Stimulated activated CD4-positive, alpha-beta T cell treated with anti-CD3 and anti-CD28 coated beads, Interleukin-1b, Interleukin-23, amount 100 ng/mL, for 48 hours (primary cell): Measurements from ENCODE around the gene KRI1.
"Not testable (repeated sequence)": the region's sequence is repeated elsewhere in the genome, so short reads cannot be mapped to it uniquely, and the experiment has no call there.

Experiments
- DNase-seq: peaks from one replicate; pipeline ENCODE4 v3.0.0-alpha.2; 2020

Gene KRI1

DNA sequence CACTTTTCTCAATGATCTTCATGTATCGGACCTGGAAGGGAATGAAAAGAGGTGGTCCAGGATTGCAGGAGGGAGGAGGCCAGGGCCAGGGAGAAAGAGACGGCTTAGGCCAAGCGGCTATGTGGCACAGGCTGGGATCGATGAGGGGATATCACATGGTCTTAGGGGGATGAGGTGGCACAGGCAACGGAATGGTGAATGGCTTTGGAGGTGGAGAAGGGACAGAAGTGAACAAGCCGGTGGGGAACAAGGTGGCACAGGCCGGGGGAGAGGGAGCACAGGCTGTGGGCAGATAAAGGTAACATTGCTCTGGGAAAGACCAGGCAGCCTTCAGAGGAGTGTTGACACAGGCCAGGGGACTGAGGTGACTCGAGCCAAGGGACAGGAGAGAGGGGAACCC lies 8.7 kb upstream of the KRI1 start:
- DNase-seq, result no peak

DNA sequence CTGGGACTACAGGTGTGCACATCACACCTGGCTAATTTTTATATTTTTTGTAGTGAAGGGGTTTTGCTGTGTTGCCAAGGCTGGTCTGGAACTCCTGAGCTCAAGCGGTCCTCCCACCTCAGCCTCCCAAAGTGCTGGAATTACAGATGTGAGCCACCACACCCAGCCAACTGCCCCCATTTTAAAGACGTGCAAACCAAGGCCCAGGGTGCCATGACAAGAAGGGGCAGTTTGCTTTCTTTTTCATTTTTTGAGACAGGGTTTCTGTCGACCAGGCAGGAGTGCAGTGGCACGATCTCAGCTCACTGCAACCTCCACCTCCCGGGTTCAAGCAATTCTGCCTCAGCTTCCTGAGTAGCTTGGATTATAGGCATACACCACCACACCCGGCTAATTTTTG lies 8.0 kb upstream of the KRI1 start:
- not testable (repeated sequence) for DNase-seq

DNA sequence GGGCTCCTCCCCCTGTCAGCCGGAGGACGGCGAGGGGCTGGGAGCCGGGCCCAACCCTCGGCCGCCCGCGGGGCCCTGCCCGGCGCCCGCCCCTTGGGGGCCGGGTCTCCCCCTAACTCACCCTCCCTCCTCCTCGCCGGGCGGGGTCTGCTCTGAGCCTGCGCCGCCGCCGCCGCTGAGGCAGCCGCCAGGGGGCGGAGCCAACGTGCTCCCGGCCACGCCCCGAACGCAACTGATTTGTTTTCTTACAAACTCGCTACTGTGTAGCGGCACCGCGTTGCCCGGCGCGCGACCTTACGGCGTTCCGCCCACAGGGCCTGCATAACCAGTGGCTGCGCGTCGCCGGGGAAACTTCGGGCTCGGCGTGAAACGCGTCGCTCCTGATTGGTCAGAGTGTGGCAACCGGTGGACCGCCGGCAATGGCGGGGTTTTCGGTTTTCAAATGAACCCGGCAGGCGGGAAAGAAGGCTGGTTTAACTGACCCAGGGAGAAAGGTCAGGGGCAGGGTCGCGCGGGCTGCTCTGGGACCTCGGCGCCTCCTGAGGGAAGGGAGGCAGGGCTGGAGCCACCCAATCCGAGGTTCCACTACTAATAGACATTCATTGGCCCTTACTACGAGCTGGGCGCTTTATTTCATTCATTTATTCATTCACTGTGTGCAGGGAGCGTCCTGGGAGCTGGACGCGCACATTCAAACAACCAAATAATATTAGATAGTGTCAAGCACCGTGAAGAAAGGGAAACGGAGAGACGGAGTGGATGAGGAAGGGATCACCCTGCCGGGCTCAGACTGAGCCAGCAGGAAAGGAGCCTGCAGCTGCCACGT lies 3.2 kb upstream of the KRI1 start, which contains the start of gene CDKN2D:
Gene CDKN2D (minus strand): TSS at position 154 of the 826 bp plus-strand sequence. CDS start 326 bp downstream, outside the sequence.
- DNase-seq, result peak; percentile 100

DNA sequence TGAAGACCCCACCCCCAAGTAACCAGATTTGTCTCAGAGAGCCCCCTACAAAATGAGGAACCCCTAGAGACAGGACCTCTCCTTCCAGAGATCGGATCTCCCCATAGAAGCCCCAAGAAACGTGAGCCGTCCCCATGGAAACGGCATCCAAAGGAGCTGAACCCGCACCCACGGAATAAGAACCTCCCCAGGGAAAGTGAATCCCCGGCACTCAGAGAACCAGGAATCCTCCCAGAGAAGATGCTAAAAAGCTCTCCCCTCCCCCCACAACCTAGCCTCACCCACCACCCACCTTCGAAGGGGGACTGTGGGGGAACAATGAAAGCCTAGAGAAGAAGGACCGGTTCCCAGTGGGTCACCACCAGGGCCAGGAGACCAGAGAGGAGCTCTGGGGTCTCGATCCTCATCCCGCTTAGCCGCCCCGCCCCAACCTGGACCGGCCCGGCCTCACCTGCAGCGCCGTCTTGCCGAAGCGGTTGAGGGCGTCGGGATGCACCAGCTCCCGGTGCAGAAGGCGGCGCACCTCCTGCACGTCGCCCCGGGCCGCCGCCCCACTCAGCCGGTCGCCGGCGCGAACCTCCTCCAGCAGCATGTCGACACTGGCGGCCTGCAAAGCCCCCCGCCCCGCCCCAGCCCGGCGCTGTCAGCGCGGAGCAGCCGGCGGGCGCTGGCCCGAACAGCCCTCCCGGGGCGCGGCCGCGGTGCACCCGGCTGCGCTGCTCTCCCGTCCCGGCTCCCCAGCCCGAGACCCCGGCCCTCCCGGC lies 2.4 kb upstream of the KRI1 start:
- peak; percentile 73 for DNase-seq

DNA sequence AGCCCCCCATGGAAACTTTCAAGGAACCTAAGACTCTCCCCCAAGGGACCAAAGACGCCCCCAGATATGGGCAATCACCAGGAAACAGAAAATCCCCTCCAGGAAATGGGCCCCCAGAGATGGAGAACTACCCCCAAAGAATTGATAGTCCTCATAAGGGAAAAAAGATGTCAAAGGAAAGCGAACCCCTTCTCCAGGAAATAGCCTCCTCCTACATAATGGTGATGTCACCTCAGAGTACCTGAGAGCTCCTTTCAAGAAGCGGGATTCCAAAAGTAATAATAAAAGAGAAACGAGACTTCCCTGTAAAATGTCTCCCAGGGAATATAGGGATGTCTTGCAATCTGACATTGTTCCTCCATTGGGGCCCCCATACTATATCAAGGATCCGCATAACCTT lies 1.8 kb upstream of the KRI1 start:
- no peak for DNase-seq

DNA sequence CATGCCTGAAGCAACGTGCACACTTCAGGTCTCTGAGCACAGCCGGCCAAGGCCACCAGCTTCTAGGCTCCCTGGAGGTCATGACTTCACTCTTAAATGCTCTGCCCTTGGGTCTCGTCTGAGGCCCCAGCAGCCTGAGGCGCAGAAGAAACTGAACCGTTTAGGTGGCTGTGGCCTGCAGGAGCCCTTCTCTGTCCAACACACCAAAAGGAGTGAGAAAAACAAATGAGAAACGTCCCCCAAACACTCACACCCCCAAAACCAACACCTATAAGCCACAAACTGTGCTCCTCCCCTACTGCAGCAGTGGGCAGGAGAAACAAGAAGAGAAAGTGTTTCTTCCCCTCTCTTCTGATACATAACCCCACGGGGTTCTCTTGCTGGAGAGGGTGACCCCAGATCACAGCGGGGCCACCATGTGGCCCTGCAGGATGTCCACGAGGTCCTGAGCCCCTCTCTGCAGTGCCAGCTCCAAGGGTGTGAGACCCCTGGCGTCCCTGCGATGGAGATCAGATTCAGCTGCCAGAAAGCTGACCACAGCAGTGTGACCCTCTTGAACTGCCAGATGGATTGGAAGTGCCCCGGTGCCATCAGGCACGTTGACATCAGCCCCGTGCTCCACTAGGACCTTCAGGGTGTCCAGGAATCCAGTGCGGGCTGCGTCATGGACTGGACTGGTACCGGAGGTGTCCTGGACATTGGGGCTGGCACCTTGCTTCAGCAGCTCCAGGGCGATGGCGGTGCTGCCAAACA lies 1.0 kb upstream of the KRI1 start:
- DNase-seq, result peak; percentile 68

DNA sequence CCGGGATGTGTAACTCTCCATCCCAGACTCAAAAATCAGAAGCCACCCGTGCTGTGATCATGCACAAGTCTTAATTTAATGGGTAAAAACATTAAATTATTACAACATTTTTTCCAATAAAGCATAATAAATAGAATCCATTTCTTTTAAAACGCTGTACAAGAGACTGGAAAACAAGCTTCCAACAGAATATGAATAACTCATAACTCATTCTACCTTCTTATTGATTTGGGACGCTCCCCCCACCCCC lies 523 bp upstream of the KRI1 start:
- no peak for DNase-seq

DNA sequence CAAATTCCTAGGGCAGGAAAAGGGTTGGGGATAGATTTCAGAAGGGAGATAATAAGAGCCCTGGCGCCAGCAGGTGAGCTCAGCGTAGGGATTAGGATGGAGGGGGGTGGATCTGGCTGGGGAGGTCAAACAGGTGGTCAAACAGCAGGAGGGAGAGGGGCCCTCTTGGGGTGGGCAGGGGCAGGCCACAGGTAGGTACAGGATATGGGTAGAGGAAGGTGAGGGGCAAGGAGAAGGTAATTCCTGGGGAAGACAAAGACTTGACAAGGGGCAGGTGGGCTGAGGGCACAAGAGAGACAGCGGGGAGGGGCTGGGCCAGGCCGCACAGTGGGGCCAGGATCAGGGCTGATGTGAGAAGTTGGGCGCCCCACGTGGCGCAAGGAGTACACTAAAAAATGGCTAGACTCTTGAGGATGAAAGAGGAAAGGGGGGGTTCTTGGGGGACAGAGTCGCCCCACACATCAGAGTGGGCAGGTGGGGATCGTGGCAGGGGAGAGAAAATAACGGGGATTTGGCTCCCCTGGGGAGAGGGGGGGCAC lies 713 bp downstream of the KRI1 start:
- DNase-seq, result peak; percentile 61

DNA sequence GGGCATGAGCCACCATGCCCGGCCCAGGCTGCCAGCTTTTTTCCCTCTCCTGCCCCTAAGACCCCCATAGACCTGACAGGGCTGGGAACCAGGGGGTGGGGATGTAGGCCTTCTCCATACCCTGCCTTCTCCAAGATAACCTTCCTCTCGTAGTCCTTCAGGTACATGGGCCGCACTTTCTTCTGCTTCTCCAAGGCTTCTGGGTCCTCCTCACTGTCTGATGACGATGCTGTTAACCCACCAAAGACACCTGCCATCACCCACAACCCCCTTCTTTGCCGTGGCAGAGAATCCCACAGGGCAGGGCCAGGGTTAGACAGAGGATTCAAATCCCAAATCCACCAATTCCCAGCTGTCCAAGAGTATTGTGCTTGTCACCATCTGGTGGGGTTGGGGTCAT lies 3.2 kb downstream of the KRI1 start:
- DNase-seq, result no peak

DNA sequence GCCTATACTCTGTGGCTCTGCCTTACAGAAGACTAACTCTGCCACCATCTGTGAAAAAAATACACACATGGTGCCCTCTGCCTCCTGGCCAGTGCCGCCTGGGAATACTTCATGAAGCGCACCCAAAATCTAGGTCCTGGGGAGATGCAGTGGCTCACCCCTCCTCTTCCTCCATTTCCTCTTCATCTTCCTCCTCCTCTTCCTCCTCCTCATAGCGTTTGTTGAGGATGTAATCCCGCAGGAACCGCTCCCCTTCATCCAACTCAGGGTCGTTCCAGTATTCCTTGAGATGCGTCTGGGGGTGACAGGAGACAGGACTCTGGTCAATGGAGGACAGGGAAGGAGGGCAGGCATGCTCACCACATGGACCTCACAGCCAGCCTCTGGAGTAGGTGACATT lies 5.7 kb downstream of the KRI1 start:
- no peak for DNase-seq

DNA sequence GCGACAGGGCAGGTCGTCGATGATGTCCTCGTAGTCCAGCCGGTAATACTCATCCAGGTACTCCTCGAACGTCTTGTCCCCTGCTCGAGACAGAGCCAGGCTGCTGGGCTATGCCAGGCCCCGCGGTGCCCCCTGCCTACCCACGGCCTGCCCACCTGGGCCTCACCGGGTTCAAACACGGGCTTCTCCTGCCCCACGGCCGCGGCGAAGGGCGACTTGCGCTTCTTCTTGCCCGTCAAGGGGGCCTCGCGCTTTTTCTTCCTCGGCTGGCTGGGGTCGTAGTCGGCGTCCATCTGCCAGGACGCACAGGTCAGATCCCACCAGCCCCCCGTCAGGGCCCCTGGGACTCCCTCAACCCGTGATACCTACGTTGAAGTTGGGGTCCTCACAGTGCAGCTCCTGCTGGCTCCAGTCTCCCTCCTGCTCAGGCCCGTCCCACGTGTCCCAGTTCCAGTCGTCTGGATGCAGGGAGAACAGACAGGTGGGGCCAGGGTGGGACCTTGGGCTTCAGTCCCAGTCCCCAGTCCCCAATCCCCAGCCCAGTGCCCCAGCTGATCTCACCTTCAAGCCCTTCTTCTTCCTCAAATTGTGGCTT lies 8.1 kb downstream of the KRI1 start:
- DNase-seq, result no peak

DNA sequence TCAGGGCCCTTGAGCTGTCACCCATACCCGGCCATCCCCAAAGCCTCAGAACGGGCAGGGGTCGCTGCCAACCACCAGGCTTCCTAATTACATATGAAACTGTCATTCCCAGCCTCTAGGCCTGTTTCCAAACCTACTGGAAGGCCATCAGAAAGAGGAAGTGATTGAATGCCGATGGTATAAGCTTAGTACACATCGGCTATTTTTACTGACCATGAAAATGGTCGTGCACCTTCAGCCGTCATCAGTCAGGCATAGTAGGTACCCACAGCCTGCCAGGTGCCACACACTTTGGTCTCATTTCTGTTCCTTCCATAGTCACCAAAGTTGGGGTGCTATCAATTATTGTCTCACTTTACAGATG lies 10.2 kb downstream of the KRI1 start:
- DNase-seq, result no peak

DNA sequence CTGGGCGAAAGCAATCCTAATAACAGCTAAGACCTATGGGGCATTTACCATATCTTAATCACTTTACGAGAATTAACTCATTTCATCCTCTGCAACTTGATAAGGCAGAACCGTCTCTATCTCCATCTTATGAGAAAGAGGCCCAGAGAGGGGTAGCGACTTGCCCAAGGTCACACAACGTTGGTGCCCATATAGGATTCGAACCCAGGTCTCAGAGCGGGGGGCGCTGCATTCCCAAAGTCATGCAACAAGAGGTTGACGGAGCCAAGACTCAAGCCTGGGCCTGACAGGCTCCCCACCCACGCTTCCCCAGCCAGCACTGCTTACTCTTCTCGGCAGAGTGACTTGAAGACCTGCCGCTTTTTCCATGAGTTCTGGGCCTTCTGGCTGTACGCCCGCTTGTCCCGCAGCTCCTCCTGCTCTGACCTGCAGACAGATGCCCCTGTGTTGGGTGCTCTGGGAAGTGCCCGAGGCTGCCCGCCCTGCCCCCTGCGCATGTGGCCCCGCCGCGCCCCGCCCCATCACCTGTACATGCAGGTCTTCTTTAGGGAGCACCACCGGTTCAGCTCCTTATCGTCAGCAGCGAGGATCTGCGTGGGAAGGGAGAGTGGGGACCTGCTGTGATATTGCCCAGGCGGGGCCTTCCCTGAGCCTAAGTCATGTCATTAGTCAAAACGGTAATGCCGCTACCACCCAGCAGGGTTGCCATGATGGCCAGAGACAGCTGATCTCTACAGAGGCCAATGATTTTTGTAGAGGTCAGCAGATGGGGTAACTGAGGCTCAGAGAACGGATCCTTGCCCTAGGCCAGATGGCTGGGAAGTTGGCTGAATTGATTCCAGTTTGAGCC lies 10.8 kb downstream of the KRI1 start:
- DNase-seq, result no peak

DNA sequence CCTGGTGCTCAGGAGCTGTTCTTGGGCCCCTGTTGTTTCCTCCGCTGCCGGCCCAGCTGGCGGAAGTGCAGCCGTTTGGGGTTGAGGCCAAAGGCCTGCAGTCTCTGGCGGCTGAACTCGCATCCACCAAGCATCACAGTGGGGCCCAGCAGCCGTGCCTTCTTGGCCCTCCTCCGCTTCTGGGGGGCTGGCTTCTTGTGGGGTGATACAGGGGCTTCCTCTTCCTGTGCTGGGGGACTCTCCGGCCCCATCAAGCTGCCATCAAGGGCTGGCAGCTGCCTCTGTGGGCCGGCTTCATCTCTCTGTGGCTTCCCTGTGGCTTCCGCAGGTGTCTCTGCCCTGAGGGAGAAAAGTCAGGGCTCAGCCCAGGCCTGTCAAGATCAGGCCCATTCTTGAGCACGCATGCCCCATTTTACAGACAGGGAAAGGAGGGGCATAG lies 11.8 kb downstream of the KRI1 start:
- peak; percentile 31 for DNase-seq

DNA sequence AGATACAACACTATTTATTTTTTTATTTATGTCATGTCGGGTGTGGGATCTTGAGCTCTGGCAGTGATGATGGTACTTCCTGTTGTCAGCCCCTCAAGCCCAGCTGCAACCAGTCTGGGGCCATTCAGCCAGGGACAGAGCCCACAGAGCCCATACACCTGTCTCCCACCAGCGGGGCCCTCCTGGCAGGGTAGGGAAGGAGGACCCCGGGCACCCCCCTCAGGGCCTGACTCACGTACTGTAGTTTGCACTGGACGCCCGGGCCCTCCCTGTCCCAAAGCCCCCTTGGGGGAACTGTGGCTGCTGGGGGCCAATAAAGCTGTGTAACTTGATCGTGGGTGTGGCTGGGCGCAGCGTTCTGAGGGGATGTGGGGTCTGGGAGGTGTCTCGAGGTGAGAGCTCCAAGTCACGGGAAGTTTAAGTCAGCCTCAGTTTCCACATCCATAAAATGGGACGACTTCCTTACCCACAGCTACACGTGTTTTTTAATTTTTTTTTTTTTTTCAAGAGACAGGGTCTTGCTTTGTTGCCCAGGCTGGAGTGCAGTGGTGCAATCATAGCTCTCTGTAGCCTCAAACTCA lies 12.6 kb downstream of the KRI1 start:
- DNase-seq, result no peak

DNA sequence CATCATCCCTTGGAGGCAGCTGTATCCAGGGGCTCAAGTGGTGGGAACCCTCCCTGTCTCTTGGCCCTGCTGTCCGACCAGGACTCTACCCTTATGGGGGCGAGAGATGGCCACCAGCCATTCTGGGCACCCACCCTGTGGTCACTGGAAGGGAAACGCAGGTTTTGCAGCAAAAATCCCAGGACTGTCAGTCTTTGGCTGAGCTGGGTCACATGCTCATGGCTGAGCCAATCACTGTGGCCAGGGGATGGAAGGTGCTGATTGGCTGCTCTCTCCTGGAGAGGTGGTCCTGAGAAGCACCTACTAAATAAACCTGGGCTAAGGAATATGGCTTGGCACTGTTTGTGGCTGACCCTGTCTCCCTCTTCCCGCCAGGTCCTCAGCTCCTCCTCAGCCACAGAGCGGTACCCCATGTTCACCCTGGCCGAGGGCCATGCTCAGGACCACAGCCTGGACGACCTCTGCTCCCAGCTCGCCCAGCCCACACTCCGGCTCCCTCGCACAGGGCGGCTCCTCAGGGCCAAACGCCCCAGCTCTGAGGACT lies 13.2 kb downstream of the KRI1 start:
- peak; percentile 44 for DNase-seq

DNA sequence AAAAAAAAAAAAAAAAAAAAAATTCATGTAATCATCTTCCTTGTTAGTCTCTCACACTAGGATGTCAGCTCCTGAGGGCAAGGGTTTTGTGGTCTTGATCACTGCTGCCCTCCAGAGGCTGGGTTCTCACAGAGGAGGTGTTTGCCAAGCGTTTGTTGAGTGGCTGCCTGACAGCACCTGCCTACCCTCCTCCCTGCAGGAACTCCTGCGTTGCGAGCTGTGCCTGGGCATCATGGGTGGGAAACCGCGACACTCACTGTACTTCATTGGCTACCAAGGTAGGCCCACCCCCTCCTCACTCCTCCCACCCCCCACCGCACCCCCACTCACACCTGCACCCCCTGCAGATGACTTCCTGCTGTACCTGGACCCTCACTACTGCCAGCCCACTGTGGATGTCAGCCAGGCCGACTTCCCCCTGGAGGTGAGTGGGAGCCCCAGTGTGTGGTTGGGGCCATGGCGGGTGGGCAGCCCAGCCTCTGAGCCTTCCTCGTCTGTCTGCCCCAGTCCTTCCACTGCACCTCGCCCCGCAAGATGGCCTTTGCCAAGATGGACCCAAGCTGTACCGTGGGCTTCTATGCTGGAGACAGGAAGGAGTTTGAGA lies 14.0 kb downstream of the KRI1 start:
- peak; percentile 64 for DNase-seq

DNA sequence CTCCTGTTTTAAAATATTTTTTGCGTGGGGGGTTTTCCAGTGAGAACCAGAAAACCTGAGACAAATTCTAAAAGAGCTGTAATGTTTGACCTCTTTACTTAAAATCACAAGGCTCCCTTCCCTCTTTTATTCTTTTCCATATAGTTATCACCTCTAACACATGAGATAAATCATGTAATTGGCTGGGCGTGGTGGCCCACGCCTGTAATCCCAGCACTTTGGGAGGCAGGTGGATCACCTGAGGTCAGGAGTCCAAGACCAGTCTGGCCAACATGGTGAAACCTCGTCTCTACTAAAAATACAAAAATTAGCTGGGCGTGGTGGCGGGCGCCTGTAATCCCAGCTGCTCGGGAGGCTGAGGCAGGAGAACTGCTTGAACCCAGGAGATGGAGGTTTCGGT lies 14.8 kb downstream of the KRI1 start:
- not testable (repeated sequence) for DNase-seq

DNA sequence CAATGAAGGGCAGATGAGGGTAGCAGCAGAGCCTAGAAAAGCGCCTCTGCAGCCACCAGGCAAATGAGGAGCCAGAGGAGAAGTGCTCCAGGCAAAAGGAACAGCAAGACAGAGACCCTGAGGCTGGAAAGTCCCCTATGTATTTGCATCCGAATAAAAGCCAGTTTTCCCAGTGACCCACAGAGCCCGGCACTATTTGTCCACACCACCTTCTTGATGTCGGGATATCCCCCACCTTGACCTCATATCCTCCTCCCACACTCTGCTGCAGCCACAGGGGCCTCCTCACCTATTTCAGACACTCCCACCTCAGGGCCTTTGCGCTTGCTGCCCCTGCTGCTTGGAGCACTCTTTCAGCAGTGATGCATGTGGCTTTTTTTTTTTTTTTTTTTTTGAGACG lies 15.5 kb downstream of the KRI1 start:
- no peak for DNase-seq

DNA sequence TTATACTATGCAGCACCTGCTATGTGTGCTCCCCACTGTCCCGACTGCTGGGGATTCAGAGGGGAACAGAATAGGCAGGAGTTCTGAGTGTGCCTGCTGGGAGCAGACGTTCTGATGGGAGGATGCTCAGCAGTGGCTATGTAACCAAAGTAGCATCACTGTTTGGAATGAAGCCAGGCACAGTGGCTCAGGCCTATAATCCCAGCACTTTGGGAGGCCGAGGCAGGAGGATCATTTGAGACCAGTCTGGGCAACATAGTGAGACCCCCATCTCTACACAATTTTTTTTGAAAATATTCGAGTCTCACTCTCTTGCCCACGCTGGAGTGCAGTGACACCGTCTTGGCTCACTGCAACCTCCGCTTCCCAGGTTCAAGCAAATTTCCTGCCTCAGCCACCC lies 16.1 kb downstream of the KRI1 start:
- no peak for DNase-seq

DNA sequence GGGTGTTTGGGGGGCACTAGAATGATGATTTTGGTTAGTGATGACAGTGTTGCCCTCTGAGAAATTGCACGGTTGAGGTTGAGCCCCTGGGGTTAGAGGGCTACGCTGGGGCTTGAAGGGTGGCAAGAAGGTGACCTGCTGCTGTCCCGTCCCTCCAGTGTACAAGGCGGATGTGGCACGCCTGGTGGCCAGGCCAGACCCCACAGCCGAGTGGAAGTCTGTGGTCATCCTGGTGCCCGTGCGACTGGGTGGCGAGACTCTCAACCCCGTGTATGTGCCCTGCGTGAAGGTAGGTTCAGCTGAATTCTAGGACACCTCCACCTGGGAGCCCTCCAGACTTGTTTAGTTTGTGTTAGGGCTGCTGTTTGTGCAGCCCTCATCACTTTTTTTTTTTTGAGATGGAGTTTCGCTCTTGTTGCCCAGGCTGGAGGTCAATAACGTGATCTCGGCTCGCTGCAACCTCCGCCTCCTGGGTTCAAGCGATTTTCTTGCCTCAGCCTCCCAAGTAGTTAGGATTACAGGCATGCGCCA lies 17.0 kb downstream of the KRI1 start:
- no peak for DNase-seq
